Stimulated activated CD8-positive, alpha-beta memory T cell treated with anti-CD3 and anti-CD28 coated beads, Interleukin-12 subunit alpha, Interleukin-12 subunit beta, amount 100 ng/mL, for 1 hour (primary cell): ENCODE data around the gene CTSW.
"Not testable (repeated sequence)": the region's sequence is repeated elsewhere in the genome, so short reads cannot be mapped to it uniquely, and the experiment has no call there.

Experiments used
- DNase-seq: peaks from one replicate; pipeline ENCODE4 v3.0.0-alpha.2; 2020; ENCODE audit warnings: low read depth

Gene CTSW, protein sequence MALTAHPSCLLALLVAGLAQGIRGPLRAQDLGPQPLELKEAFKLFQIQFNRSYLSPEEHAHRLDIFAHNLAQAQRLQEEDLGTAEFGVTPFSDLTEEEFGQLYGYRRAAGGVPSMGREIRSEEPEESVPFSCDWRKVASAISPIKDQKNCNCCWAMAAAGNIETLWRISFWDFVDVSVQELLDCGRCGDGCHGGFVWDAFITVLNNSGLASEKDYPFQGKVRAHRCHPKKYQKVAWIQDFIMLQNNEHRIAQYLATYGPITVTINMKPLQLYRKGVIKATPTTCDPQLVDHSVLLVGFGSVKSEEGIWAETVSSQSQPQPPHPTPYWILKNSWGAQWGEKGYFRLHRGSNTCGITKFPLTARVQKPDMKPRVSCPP

DNA sequence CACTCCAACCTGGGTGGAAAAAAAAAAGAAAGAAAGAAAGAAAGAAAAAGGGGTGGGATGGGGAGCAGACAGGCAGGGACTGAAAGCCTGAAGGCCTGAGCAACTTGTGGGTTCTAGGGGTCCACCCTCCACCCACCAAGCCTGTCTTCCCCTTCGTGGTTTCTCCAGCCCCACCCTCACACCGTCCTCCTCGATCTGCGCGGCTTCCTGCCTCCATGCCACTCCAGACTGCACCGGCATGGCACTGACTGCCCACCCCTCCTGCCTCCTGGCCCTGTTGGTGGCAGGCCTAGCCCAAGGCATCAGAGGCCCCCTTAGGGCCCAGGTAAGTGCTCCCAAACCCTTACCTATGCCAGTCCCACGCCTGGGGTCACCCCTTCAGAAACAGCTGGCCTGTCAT lies at the start of gene CTSW:
Gene CTSW (plus strand): TSS at position 221 of the 400 bp plus-strand sequence. CDS start 18 bp downstream, at position 239.
- DNase-seq: no peak

DNA sequence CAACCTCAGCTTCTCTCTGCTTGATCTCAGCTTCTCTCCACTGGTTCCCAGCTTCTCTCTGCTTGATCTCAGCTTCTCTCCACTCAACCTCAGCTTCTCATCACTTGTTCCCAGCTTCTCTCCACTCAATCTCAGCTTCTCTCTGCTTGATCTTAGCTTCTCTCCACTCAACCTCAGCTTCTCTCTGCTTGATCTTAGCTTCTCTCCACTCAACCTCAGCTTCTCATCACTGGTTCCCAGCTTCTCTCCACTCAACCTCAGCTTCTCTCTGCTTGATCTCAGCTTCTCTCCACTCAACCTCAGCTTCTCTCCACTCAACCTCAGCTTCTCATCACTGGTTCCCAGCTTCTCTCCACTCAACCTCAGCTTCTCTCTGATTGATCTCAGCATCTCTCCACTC lies 47.4 kb upstream of the CTSW start:
- DNase-seq: not testable (repeated sequence)

DNA sequence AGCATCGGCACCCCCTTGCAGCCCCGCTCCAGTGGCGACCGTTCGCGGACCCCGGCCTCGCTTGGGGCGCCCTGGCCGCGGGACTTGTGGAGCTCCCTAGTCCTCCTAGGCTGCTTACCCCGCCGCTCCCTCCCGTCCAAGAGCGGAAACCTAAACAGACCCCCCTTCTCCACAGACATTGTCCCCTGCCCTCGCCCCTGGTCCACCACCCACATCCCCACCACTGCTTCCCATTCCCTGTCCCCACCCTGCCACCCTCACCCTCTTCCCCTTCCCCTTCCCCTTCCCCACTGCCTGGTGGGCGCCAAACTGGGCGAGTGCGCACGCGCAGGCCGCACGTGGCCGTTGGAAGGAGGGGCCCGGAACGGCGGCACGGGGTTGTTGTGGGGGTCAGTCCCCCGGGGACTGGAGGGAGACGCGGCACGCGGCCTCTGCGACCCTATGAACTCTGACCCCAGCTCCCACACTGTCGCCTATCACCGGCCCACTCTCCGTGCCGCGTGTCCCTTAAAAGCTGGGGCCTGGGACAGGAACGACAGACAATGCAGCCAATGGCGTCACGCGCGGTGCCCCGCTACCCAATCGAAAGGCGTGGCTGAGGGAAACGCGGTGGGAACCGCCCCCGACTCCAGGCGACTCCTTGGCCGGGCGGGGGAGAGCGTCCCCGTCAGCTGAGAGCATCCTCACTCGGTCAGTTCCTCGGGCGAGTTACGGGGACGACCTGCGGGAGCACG lies 46.2 kb upstream of the CTSW start, which contains the start of gene SNX32:
Gene SNX32 (plus strand): TSS at position 667 of the 734 bp plus-strand sequence. CDS start 103 bp downstream, outside the sequence.
- peak; percentile 93 for DNase-seq

DNA sequence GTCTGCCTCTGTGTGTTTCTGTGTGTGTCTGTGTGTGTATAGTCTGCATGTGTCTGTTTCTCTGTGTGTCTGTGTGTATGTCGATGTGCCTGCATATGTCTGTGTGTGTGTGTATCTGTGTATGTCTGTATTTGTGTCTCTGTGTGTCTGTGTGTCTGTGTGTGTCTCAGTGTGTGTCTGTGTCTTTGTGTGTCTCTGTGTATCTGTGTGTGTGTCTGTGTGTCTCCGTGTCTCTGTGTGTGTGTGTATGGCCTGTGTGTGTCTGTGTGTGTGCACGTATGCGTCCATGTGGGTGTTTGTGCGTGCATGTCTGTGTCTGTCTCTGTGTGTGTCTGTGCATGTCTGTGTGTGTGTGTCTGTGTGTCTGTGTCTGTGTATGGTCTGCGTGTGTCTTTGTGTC lies 45.4 kb upstream of the CTSW start:
- DNase-seq: no peak

DNA sequence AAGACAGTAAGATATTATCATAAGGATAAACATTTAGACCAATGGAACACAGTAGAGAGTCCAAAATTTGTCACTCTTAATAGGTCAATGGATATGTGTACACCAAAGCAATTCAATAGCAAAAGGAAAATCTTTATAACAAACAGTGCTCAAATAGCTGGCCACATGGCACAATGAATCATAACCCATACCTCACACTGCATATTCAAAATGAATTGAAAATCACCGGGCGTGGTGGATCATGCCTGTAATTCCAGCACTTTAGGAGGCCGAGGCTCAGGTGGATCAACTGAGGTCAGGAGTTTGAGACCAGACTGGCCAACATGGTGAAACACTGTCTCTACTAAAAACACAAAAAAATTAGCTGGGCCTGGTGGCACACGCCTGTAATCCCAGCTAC lies 37.5 kb upstream of the CTSW start:
- DNase-seq: no peak

DNA sequence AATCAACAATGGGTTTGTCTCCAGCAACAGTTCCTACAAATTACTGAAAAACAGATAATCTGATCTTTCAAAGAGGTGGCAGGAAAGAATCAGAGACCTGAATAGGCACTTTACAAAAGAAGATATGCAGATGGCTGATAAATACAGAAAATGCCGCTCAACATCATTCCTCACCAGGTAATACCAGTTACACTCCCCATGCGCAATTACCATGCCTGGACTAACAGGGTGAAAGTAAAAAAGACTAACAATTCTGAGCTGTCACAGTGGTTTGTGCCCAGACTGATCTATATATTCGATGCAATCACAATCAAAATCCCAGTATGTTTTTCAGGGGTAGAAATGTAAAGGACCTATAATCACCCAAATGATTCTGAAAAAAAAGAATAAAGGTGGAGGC lies 35.8 kb upstream of the CTSW start:
- no peak for DNase-seq

DNA sequence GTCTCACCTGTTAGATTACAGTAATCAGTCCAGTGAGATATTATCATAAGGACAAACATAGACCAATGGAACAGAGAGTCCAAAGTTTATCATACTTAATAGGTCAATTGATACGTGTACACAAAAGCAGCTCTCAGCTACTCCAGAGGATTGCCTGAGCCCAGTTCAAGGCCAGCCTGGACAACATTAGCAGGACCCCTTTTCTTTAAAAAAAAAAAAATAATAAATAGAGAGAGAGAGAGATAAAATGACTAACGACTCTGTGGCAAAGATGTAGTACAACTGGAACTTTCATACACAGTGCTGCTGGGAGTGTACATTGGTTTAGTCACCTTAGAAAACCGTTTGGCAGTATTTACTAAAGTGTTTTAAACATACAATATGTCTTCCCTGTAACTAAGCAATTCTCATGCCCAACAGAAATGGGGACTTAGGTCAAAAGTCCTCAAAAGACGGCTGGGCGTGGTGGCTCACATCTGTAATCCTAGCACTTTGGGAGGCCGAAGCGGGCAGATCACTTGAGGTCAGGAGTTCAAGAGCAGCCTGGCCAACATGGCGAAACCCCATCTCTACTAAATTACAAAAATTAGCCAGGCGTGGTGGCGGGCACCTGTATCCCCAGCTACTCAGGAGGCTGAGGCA lies 35.3 kb upstream of the CTSW start:
- no peak for DNase-seq

DNA sequence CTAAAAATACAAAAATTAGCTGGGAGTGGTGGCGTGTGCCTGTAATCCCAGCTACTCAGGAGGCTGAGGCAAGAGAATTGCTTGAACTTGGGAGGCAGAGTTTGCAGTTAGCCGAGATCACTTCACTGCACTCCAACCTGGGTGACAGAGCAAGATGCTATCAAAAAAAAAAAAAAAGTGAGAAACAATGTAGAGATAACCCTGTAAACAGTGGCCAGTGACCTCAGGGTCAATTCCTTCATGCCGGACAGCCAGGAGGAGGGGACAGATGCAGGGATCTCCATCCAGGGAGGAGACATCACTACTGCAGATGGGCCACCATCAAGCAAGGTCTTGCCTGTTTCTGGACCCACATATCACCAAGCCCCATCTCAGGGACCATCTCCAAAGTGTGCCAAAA lies 31.9 kb upstream of the CTSW start:
- DNase-seq: no peak

DNA sequence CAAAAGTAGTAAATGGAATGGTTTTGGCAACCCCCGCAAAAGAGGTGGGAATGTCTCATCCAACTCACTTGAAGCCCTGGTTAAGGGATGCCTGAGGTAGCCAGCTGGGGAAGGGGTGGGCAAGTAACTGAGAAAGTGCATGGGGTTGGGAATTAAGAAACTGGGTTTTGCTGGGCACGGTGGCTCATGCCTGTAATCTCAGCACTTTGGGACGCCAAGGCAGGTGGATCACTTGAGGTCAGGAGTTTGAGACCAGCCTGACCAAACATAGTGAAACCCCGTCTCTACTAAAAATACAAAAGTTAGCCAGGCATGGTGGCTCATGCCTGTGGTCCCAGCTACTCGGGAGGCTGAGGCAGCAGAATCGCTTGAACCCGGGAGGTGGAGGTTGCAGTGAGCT lies 30.9 kb upstream of the CTSW start:
- not testable (repeated sequence) for DNase-seq

DNA sequence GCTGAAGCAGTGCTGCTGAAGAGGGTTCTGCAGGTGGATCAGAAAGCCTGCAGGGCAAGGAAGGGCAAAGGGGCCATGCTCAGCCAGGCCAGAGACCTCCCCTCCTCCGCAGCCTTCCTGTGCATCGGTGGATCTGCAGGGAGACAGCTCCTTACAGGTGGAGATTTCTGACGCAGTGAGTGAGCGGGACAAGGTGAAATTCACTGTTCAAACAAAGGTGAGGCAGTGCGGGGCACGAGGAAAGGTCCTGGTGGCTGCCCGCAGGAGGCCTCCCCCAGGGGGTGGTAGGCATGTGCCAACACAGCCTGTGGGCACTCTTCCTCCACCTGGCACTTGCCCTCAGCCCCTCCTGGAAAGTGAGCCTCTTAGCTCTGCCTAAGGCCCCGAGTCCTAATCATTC lies 30.3 kb upstream of the CTSW start:
- no peak for DNase-seq

DNA sequence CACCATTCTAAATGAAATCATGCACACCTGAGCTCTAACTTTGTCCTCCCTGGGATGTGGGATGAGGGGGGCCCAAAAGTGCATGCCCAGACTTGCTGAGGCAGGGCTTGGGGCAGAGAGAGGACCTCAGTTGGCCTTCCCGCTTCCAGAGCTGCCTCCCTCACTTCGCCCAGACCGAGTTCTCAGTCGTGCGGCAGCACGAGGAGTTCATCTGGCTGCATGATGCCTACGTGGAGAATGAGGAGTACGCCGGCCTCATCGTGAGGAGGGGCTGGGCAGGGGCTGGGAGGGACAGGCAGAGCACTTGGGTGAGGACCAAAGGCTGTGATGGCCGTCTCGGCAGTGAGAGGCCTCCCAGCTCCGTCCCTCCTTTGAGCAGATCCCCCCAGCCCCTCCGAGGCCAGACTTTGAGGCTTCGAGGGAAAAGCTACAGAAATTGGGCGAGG lies 29.8 kb upstream of the CTSW start:
- no peak for DNase-seq

DNA sequence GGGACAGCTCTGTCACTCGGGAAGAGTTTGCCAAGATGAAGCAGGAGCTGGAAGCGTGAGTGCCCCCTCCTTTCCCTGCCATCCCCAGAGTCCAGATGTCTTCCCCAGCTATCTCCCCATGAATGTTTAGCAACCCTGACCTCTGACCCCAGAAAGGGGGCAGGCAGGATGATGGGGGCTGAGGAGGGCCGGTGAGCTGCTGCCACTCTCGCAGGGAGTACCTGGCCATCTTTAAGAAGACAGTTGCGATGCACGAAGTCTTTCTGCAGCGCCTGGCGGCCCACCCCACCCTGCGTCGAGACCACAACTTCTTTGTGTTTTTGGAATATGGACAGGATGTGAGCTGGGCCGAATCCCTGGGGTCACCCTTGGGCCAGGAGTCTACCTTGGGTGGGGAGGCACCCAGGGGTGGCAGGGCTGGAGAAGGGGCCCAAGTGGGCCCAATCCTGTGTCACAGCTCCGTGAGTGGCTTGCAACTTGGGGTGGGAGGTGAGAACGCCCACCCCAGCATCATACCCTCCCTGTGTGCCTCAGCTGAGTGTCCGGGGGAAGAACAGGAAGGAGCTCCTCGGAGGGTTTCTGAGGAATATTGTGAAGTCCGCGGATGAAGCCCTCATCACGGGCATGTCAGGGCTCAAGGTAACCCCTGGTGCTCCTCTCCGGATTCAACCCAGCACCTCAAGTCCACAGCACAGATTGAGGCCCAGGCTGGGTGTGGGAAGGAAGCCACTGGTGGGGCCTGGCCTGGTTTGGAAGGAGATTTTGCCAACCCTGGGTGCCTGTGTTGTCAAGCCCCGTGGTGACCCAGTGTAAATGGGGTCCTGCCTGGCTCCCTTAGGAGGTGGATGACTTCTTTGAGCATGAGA lies 29.2 kb upstream of the CTSW start:
- DNase-seq: no peak

DNA sequence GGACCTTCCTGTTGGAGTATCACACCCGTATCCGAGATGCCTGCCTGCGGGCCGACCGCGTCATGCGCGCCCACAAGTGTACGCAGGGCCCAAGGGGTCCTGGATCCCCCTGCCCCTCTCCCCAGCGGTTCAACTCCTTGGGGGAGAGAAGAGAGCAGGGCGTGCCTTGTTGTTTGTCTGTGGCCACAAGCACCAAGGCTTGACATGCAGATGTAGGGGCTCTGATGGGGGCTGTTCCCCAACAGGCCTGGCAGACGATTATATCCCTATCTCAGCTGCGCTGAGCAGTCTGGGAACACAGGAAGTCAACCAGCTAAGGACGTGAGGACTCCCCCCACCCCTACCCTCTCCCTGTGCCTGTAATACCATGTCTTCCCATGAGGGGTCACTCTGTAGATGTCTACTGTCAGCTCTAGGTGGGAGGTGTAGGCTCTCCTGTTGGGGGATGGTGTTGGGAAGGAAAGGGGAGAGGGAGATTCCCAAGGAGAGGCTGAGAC lies 28.5 kb upstream of the CTSW start:
- DNase-seq: no peak

DNA sequence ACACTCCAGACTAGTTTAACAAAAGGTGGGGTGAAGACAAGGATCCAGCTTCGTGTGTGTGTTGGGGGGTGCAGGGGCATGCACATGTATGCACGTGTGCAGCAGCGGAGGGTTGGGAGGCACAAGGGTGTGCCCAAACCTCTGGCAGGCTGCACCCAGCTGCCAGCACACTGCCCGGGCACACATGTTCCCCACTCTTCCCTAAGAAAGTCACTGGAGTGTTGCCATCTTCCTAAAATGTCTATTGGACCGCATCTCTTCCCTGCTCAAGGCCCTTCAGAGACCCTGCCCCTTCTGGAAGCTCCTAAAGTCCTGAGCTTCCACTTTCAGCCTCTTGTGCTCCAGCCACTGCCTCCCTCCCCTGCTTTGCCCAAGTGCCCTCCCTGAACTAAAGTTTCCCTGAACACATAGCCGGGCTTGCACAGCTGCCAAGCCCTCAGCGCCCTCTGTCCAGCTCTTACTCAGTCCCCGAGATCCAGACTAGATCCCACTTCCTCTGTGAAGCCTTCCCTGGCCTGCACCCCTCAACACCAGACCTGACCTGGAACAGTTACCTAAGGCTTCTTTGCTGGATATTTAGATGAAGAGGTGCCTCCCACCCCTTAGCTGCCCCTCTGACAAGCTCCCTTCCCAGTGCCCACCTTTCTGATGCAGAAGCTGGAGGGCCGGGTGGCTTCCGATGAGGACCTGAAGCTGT lies 27.7 kb upstream of the CTSW start:
- no peak for DNase-seq

DNA sequence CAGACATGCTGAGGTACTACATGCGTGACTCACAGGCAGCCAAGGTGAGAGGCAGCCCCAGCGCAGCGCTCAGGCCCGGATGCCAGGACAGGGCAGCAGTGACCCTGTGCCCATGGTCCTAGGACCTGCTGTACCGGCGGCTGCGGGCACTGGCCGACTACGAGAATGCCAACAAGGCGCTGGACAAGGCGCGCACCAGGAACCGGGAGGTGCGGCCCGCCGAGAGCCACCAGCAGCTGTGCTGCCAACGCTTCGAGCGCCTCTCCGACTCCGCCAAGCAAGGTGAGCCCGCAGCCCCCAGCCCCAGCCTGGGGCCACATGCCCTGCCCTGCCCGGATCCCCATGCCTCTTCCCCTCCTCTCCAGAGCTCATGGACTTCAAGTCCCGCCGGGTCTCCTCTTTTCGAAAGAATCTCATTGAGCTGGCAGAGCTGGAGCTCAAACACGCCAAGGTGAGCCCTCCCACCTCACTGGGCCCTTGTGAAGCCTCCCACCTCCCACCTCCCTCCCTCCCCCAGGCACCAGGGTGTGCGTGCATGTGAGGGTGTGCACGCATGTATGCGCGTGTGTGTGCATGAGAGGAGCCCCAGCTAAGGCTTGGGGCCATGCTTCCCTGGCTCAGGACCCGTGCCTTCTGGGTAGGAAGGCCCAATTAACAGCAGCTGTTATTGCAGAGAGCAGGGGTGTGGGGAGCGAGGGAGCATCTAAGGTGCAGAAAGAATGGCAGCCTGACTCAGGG lies 27.0 kb upstream of the CTSW start:
- DNase-seq: no peak

DNA sequence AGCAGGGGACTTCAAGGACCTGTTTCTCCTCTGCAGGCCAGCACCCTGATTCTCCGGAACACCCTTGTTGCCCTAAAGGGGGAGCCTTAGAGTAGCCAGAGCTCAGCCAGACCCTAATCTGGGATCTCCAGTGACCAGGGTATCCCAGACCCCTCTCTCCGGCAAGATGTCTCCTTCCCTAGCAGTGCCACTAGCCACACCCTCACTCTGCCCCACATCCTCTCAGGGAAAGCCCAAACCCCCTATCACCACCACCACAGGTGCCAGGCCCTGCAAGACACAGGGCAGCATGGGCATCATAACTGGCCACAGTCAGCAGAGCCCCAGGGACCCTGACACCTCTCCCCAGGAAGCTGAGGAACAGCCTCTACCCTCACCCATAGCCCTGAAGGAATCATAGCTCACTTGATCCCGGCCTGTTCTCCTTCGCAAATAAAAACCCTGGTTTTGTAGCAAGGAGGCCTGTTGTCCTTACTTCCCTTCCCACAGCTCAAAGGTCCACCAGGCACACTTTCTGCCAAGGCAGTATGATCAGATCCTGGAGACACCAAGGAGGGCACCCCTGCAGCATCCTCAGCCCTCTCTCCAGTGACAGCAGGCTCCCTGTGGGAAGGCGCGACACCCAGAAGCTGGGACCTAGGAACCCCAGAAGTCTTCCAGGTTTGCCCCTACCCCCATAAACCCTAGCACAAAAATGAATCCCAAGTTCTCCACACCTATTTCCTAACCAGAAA lies 26.2 kb upstream of the CTSW start:
- DNase-seq: no peak

DNA sequence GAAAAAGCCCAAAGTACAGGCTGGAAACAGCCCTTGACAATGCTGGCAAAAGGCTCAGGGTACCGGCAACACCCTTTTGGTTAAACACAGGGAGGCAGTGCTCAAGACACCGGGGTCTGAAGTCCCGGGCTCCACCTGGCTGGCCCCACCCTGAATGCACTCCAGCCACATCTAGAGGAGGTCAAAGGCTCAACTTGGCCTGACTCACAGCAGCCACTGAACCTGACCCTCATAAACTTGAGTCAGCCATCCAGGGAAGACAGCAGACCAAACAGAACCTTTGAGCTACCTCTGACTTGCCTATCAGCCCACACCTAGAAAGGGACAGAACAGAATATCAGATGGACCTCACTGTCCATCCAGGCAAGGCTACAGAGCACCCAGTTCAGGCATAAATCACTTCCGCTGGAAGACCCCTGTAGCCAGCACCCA lies 25.5 kb upstream of the CTSW start:
- DNase-seq: no peak

DNA sequence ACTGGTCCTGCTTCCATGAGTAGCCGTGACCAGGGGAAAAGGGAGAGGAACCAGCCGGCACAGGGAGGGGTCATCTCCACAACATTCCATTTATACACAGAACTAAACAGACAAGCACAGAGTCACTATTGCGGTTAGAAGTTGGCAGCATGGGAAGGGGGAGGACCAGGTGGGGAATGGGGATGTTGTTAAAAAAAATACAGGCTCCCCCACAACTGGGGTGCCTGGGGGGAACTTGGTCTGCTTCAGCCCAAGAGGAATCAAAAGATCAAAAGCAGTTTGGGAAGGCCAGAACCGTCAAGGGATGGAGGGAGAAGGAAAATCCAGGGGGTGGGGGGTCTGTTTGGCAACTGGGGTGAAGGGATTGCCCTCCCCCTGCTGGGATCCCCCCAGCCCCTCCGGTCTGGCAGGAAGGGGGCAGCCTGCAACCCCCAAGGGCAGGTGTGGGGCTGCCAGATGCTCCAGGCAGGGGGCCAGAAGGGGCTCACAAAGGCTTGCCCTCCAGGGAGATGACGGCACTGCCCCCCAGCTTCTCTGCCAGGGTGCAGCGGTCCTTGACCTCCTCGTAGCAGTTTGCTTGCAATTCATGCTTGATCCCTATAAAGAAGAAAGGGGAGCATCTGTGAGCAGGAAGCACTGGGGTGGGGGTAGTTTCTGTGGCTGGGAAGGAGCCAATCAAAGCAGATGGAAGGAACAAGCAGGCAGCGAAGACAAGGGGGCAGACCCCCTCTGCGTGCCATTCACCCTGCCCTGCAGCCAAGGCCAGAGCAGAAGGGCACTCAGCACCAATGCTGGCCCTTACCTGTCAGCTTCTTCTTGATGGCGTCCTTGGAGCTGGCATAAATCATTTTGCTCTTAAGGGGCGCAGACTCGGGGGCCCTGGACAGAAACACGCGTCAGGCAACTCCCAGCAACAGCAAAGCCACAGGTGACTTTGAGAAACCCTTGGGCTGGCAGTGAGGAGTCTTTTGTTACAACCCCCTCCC lies 24.5 kb upstream of the CTSW start:
- DNase-seq: no peak
